ENCODE data around the gene CORO7.

CORO7 gene

DNA sequence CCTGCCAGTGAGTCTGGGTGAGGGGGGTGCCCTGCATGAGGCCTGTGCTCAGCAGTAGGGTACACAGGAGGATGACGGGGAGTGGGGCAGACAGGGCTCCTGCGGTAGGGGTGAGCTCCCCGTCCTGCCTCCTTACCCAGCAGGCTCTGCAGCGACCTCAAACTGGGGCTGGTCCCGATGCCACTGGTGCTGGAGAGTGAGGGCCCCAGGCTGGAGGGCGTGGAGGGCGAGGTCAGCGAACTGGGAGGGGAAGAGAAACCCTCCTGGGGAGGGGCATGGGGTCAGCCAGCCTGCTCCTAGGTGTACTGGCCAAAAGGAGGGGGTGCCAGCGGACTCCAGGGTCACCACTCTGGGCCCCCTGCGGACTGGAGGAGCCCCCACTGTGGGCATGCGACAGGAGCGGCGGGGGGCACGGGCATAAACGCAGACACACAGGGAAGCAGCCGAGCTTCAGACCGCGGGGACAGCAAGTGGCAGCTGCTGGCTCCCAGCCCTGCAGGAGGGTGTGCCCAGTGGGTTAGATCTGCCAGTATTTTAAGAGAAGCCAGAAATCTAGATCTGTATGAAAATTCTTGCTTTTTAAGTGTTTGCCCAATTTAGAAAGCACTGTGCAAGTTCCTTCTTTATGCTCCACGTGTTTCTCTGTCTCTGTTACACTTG, 53.8 kb downstream of the CORO7 start:
- Histone ChIP-seq H2AFZ (ENCODE audit: low read depth, low read length) (no peak overlapping the region), H3K36me3 (ENCODE audit: insufficient read depth, low read length) (peaks cover 8% of the 10 kb centered on the region), H3K4me3 (ENCODE audit: low read length) (no peak overlapping the region), H3K9me3 (ENCODE audit: low read length) (no peaks in the 10 kb centered on the region), H3K4me1 (ENCODE audit: insufficient read depth, low read length) (no peaks in the 10 kb centered on the region), H3K27me3 (ENCODE audit: insufficient read depth, low read length) (no peaks in the 10 kb centered on the region)

DNA sequence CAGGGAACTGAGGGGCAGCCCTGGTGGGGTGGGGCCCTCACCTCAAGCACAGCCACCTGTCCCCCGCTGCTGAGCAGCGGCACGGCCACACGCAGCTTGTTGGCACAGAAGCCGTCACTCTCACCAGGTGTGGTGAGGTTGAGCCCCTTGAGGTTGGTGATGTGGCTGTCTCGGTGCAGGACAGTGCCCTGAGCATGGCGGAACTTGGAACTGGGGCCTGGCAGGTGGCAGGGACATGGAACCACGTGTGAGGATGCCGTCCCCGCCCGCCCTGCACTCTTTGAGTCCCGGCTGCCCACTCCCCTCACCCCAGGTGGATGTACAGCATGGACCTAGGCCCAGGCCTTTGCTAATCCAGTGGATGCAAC, 54.5 kb downstream of the CORO7 start:
- Histone ChIP-seq H3K9me3 (ENCODE audit: low read length) (no peaks in the 10 kb centered on the region), H3K36me3 (ENCODE audit: insufficient read depth, low read length) (peaks cover 8% of the 10 kb centered on the region), H3K4me3 (ENCODE audit: low read length) (no peak overlapping the region), H3K27me3 (ENCODE audit: insufficient read depth, low read length) (no peaks in the 10 kb centered on the region), H2AFZ (ENCODE audit: low read depth, low read length) (no peak overlapping the region), H3K4me1 (ENCODE audit: insufficient read depth, low read length) (no peaks in the 10 kb centered on the region)

DNA sequence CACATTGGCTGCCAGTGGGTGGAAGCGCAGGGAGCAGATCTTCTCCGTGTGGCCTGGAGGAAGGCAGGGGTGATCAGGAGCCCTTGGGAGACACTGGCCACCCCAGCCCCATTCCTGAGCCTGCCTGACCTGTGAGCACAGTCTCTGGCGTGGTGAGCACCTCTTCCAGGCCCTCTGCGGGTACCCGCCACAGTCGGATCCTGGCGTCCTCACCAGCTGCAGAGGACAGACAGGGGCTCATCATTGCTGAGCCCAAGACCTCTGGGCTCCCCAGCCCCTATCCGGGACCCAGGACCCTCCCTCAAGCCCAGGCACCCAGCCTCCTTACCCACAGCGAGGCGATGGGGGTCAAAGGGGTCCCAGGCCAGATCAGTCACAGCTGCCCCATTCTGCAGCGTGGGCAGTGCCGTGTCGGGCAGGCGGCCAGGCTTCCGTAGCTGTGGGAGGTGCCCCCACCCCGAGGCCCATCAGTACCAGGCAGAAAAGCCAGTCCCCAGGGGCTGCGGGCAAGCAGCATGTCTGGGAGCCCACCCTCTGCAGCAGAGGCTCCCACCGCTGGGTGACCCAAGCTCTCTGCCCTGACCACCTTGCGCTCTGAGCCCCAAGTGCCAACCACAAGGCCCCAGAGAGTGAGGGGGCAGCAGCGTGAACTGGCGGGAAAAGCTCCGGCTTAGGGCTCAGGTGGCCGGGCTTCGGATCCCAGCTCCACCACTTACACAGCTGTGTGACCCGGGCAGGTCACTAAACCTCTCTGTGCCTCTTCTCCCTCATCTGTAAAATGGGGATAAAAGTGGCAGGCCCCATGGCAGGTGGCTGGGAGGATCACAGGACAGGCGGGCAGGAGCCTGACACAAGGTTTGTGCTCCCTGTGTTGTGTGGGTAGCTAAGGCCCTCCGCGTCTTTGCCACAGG, 55.1 kb downstream of the CORO7 start:
- Histone ChIP-seq H3K9me3 (ENCODE audit: low read length) (no peaks in the 10 kb centered on the region), H3K36me3 (ENCODE audit: insufficient read depth, low read length) (peaks cover 8% of the 10 kb centered on the region), H3K4me3 (ENCODE audit: low read length) (no peak overlapping the region), H3K27me3 (ENCODE audit: insufficient read depth, low read length) (no peaks in the 10 kb centered on the region), H2AFZ (ENCODE audit: low read depth, low read length) (no peak overlapping the region), H3K4me1 (ENCODE audit: insufficient read depth, low read length) (no peaks in the 10 kb centered on the region)

DNA sequence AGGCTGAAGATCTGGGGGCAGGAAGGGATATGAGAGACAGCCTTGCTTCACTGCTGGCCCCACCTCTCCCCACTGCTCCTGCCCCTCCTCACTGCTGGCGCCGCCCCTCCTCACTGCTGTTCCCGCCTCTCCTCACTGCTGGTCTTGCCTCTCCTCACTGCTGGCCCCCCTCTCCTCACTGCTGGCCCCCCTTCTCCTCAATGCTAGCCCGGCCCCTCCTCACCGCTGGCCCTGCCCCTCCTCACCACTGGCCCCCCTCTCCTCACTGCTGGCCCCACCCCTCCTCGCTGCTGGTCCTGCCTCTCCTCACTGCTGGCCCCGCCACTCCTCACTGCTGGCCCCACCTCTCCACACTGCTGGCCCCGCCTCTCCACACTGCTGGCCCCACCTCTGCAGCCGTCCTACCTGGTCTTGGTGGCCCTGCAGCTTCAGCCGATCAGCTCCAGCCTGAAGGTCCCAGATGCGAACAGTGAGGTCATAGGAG, 55.8 kb downstream of the CORO7 start:
- no peaks in the 10 kb centered on the region for H3K27me3 ChIP-seq (ENCODE audit: insufficient read depth, low read length)
- H3K4me1 ChIP-seq (ENCODE audit: insufficient read depth, low read length), result no peaks in the 10 kb centered on the region
- no peaks in the 10 kb centered on the region for H3K9me3 ChIP-seq (ENCODE audit: low read length)
- H3K36me3 ChIP-seq (ENCODE audit: insufficient read depth, low read length), result peaks cover 8% of the 10 kb centered on the region
- no peak overlapping the region for H2AFZ ChIP-seq (ENCODE audit: low read depth, low read length)
- H3K4me3 ChIP-seq (ENCODE audit: low read length), result no peak overlapping the region

DNA sequence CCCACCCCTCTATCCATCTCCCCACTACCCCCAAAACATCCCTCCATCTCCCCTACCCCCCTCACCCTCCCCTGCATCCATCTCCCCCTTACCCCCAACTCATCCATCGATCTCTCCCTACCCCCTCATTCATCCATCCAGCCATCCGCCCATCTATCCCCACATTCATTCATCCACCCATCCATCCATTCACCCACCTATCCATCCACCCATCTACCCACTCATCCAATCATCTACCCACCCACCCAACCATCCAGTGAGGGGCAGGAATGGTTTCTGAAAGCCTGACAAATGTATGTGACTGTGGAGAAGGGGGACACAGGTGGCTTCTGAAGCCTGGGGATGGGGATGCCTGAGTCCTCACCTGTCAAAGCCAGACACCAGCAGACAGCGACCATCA, 56.5 kb downstream of the CORO7 start:
- Histone ChIP-seq H2AFZ (ENCODE audit: low read depth, low read length) (no peak overlapping the region), H3K4me3 (ENCODE audit: low read length) (no peak overlapping the region), H3K27me3 (ENCODE audit: insufficient read depth, low read length) (no peaks in the 10 kb centered on the region), H3K9me3 (ENCODE audit: low read length) (no peaks in the 10 kb centered on the region), H3K36me3 (ENCODE audit: insufficient read depth, low read length) (peaks cover 8% of the 10 kb centered on the region), H3K4me1 (ENCODE audit: insufficient read depth, low read length) (no peaks in the 10 kb centered on the region)

DNA sequence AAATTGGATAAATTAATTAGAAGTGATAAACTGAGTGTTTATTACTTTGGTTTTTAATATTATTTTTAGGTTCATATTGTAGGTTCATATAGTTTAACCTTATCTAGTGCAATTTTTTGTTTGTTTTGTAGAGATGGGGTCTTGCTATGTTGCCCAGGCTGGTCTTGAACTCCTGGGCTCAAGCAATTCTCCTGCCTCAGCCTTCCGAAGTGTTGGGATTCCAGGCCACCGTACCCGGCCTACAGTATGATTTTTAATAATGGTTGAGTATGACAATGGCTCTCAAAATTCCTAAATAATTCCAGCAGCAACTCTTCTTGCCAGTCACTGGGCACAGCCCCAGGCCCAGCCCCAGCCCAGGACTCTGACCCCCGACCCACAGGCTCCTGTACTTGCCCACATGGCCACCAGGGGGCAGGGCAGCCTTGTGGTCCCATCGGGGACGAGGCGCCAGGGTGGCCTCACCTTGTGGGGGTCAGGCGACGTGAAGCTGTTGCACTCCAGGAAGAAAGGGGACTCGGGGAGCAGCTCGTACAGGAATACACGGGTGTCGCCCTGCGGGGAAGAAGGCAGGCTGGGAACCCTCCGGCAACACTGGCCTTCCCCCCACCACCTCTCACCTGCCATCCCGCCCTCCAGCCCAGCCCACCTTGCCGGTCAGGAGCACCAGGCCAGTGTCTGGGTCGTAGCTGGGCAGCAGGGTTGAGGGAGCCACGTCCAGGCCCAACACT, 57.4 kb downstream of the CORO7 start:
- no peak overlapping the region for H2AFZ ChIP-seq (ENCODE audit: low read depth, low read length)
- peaks cover 8% of the 10 kb centered on the region for H3K36me3 ChIP-seq (ENCODE audit: insufficient read depth, low read length)
- no peaks in the 10 kb centered on the region for H3K27me3 ChIP-seq (ENCODE audit: insufficient read depth, low read length)
- no peaks in the 10 kb centered on the region for H3K4me1 ChIP-seq (ENCODE audit: insufficient read depth, low read length)
- no peak overlapping the region for H3K4me3 ChIP-seq (ENCODE audit: low read length)
- H3K9me3 ChIP-seq (ENCODE audit: low read length), result no peaks in the 10 kb centered on the region

DNA sequence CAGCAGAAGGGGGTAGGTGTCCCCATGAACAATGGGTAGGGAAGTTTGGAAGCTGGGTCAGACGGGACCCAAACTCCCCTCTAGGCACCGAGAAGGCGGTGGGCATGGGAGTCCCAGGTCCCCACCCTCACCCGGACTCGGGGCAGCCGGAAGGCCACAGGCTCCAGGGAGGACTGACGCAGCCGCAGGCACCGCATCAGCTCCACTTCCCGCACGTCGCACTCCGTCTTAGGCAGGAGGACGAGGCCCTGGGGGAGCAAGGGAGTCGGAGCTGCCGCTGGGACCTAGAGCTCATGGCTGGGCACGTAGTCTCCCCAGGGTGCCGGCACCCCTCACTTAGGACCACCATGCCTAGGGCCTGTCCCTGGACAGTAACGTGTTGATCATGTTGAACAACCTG, 58.2 kb downstream of the CORO7 start:
- Histone ChIP-seq H2AFZ (ENCODE audit: low read depth, low read length) (no peak overlapping the region), H3K27me3 (ENCODE audit: insufficient read depth, low read length) (no peaks in the 10 kb centered on the region), H3K9me3 (ENCODE audit: low read length) (no peaks in the 10 kb centered on the region), H3K36me3 (ENCODE audit: insufficient read depth, low read length) (peaks cover 8% of the 10 kb centered on the region), H3K4me1 (ENCODE audit: insufficient read depth, low read length) (no peaks in the 10 kb centered on the region), H3K4me3 (ENCODE audit: low read length) (no peak overlapping the region)

DNA sequence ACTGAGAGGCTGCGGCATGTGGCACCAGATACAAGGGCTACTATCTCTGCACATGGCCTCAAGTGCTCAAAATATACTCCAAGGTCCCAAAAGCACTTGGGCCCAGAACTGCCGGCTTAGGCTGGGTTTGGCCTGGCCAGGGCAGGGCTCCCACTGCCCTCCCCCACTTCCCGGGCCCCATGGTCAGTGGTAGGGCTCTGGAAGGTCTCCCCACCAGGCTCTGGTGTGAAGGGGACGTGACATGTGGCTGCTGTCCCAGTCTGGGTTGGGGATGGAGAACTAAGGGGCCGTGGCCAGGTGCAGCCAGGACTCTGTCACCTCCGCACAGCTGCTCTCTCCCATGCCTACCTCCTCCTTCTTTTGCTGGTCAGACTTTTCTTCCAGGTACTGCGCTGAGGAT, 59.6 kb downstream of the CORO7 start:
- Histone ChIP-seq H3K27me3 (ENCODE audit: insufficient read depth, low read length) (no peaks in the 10 kb centered on the region), H3K36me3 (ENCODE audit: insufficient read depth, low read length) (peaks cover 4% of the 10 kb centered on the region), H2AFZ (ENCODE audit: low read depth, low read length) (no peak overlapping the region), H3K9me3 (ENCODE audit: low read length) (no peaks in the 10 kb centered on the region), H3K4me3 (ENCODE audit: low read length) (no peak overlapping the region), H3K4me1 (ENCODE audit: insufficient read depth, low read length) (no peaks in the 10 kb centered on the region)

DNA sequence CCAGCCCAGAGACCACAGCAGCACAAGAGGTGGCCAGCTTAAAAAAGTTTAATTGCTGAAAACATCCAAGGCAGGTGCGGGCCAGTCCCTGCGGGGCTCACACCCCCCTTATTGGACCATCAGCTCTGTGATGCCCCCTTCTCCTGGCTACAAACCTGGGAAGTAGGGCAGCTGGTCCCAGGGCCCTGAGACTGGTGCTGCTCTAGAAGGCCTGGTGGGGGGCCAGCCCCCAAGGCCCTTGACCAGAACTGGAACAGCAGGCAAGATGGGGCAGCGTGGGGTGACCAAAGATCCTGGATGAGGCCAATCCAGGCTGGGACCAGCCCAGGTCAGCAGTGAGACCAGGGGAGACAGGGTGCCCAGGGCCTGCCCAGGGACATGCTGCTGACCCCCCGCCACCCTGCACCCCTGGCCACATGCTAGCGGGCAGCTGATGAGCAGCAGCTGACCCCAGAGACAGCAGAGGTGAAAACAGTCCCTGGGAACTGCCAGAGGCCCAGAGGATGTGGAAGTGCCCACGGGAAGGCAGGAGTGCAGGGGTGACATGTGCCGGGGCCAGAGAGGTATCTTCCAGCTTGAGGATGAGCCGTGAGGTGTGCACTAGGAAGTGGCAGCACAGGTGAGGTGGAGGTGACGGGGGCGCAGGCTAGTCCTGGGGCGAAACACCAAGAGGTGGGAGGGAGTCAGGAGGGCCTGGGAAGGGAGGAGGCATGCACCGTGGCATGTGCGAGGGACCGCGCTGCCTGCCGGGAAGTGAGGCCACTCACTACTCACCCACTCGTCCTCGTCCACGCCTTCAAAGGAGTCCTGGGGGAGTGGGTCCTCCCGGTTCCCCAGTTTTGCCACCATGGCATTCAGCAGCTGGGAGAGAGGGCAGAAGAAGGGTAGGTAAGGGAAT, 61.6 kb downstream of the CORO7 start:
- no peaks in the 10 kb centered on the region for H3K9me3 ChIP-seq (ENCODE audit: low read length)
- peaks cover 4% of the 10 kb centered on the region for H3K36me3 ChIP-seq (ENCODE audit: insufficient read depth, low read length)
- H3K4me3 ChIP-seq (ENCODE audit: low read length), result no peak overlapping the region
- H3K27me3 ChIP-seq (ENCODE audit: insufficient read depth, low read length), result no peaks in the 10 kb centered on the region
- H2AFZ ChIP-seq (ENCODE audit: low read depth, low read length), result no peak overlapping the region
- H3K4me1 ChIP-seq (ENCODE audit: insufficient read depth, low read length), result peaks cover 9% of the 10 kb centered on the region

DNA sequence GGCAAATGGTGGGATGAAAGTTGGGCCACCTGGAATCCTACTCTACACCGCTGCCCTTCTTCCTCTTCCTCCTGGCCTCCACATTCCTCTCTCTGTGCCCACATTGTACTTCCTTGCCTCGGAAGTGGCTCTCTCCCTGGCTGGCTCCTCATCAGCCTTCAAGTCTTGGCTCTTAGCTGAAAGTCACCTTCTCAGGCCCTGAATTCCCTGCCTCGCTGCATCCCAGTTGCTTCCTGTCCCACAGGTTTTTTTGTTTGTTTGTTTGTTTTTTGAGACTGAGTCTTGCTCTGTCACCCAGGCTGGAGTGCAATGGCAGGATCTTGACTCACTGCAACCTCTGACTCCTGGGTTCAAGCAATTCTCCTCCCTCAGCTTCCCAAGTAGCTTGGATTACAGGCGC, 62.7 kb downstream of the CORO7 start:
- Histone ChIP-seq H3K4me3 (ENCODE audit: low read length) (no peak overlapping the region), H3K9me3 (ENCODE audit: low read length) (no peaks in the 10 kb centered on the region), H2AFZ (ENCODE audit: low read depth, low read length) (no peak overlapping the region), H3K27me3 (ENCODE audit: insufficient read depth, low read length) (no peaks in the 10 kb centered on the region), H3K36me3 (ENCODE audit: insufficient read depth, low read length) (peaks cover 4% of the 10 kb centered on the region), H3K4me1 (ENCODE audit: insufficient read depth, low read length) (peaks cover 9% of the 10 kb centered on the region)

DNA sequence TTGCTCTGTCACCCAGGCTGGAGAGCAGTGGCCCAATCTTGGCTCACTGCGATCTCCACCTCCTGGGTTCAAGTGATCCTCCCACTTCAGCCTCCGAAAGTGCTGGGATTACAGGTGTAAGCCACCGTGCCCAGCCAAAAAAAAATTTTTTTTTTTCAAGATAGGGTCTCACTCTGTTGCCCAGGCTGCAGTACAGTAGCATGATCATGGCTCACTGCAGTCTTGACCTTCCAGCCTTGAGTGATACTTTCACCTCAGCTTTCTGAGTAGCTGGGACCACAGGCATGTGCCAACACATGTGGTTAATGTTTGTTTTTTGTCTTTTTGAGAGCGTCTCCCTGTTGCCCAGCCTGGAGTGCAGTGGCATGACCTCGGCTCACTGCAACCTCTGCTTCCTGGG, 63.6 kb downstream of the CORO7 start:
- H3K36me3 ChIP-seq (ENCODE audit: insufficient read depth, low read length), result no peaks in the 10 kb centered on the region
- no peak overlapping the region for H3K4me3 ChIP-seq (ENCODE audit: low read length)
- H2AFZ ChIP-seq (ENCODE audit: low read depth, low read length), result no peak overlapping the region
- peaks cover 9% of the 10 kb centered on the region for H3K4me1 ChIP-seq (ENCODE audit: insufficient read depth, low read length)
- H3K27me3 ChIP-seq (ENCODE audit: insufficient read depth, low read length), result no peaks in the 10 kb centered on the region
- no peaks in the 10 kb centered on the region for H3K9me3 ChIP-seq (ENCODE audit: low read length)

DNA sequence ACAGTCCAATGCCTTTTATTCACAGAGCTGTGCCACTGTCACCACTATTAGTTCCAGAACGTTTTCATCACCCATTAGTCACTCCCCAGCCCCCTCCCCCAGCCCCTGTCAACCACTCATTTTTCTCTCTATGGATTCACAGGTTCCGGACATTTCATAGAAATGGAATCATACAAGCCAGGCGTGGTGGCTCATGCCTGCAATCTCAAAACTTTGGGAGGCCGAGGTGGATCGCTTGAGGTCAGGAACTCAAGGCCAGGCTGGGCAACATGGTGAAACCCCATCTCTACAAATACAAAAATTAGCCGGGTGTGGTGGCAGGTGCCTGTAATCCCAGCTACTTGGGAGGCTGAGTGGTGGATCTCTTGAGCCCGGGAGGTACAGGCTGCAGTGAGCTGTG, 64.5 kb downstream of the CORO7 start:
- H3K27me3 ChIP-seq (ENCODE audit: insufficient read depth, low read length), result no peaks in the 10 kb centered on the region
- no peak overlapping the region for H2AFZ ChIP-seq (ENCODE audit: low read depth, low read length)
- H3K4me3 ChIP-seq (ENCODE audit: low read length), result no peak overlapping the region
- H3K36me3 ChIP-seq (ENCODE audit: insufficient read depth, low read length), result no peaks in the 10 kb centered on the region
- H3K9me3 ChIP-seq (ENCODE audit: low read length), result no peaks in the 10 kb centered on the region
- H3K4me1 ChIP-seq (ENCODE audit: insufficient read depth, low read length), result peaks cover 9% of the 10 kb centered on the region

Measured in neuron (in vitro differentiated cells).